ENCODE results near the gene AGBL2.
"Not testable (repeated sequence)": the region's sequence is repeated elsewhere in the genome, so short reads cannot be mapped to it uniquely, and the experiment has no call there.

Gene AGBL2

GRCh38 chr11:47688991-47689390 is 26.2 kb downstream of the AGBL2 start:
- no peak for DNase-seq (ENCODE audit: low read depth in 1 of 2, low spot score in 1 of 2)

- DNase-seq (ENCODE audit: low read depth in 1 of 2, low spot score in 1 of 2) = no peak
These were observed 27.1 kb downstream of the AGBL2 start for GRCh38 chr11:47688111-47688510.

GRCh38 chr11:47686704-47687103 is 28.5 kb downstream of the AGBL2 start:
- DNase-seq (ENCODE audit: low read depth in 1 of 2, low spot score in 1 of 2) = not testable (repeated sequence)

- no peak for DNase-seq (ENCODE audit: low read depth in 1 of 2, low spot score in 1 of 2)
These were observed 29.0 kb downstream of the AGBL2 start for GRCh38 chr11:47686151-47686550.

- DNase-seq (ENCODE audit: low read depth in 1 of 2, low spot score in 1 of 2) = no peak
These were observed 39.3 kb downstream of the AGBL2 start for GRCh38 chr11:47675851-47676250.

GRCh38 chr11:47672283-47672730 is 42.9 kb downstream of the AGBL2 start:
- DNase-seq (ENCODE audit: low read depth in 1 of 2, low spot score in 1 of 2) = no peak

GRCh38 chr11:47669856-47670255 is 45.3 kb downstream of the AGBL2 start:
- no peak for DNase-seq (ENCODE audit: low read depth in 1 of 2, low spot score in 1 of 2)

- no peak for DNase-seq (ENCODE audit: low read depth in 1 of 2, low spot score in 1 of 2)
These were observed 46.5 kb downstream of the AGBL2 start for GRCh38 chr11:47668665-47669064.

- no peak for DNase-seq (ENCODE audit: low read depth in 1 of 2, low spot score in 1 of 2)
These were observed 47.6 kb downstream of the AGBL2 start for GRCh38 chr11:47667555-47667954.

- DNase-seq (ENCODE audit: low read depth in 1 of 2, low spot score in 1 of 2) = no peak
These were observed 48.0 kb downstream of the AGBL2 start for GRCh38 chr11:47667135-47667534.

GRCh38 chr11:47664936-47665335 is 50.2 kb downstream of the AGBL2 start:
- not testable (repeated sequence) for DNase-seq (ENCODE audit: low read depth in 1 of 2, low spot score in 1 of 2)

GRCh38 chr11:47661245-47661644 is 53.9 kb downstream of the AGBL2 start:
- no peak for DNase-seq (ENCODE audit: low read depth in 1 of 2, low spot score in 1 of 2)

- DNase-seq (ENCODE audit: low read depth in 1 of 2, low spot score in 1 of 2) = no peak
These were observed 55.9 kb downstream of the AGBL2 start for GRCh38 chr11:47659276-47659675.

GRCh38 chr11:47656260-47656885 is 58.8 kb downstream of the AGBL2 start:
- DNase-seq (ENCODE audit: low read depth in 1 of 2, low spot score in 1 of 2) = no peak

- no peak for DNase-seq (ENCODE audit: low read depth in 1 of 2, low spot score in 1 of 2)
These were observed 63.2 kb downstream of the AGBL2 start for GRCh38 chr11:47651818-47652469.

- no peak for DNase-seq (ENCODE audit: low read depth in 1 of 2, low spot score in 1 of 2)
These were observed 65.9 kb downstream of the AGBL2 start for GRCh38 chr11:47649276-47649675.

GRCh38 chr11:47646019-47646418 is 69.2 kb downstream of the AGBL2 start:
- no peak for DNase-seq (ENCODE audit: low read depth in 1 of 2, low spot score in 1 of 2)

GRCh38 chr11:47645500-47645899 is 69.7 kb downstream of the AGBL2 start:
- no peak for DNase-seq (ENCODE audit: low read depth in 1 of 2, low spot score in 1 of 2)

- peak; percentile 91 to 95 for DNase-seq (ENCODE audit: low read depth in 1 of 2, low spot score in 1 of 2)
These were observed 72.9 kb downstream of the AGBL2 start, which contains the start of gene MTCH2 for GRCh38 chr11:47642099-47642855. TSS of gene MTCH2 (minus strand) at chr11:47642559. CDS start at chr11:47642465, 94 bp downstream.

GRCh38 chr11:47641600-47642098 is 73.5 kb downstream of the AGBL2 start:
- DNase-seq (ENCODE audit: low read depth in 1 of 2, low spot score in 1 of 2) = no peak

GRCh38 chr11:47640506-47640905 is 74.7 kb downstream of the AGBL2 start:
- not testable (repeated sequence) for DNase-seq (ENCODE audit: low read depth in 1 of 2, low spot score in 1 of 2)

- not testable (repeated sequence) for DNase-seq (ENCODE audit: low read depth in 1 of 2, low spot score in 1 of 2)
These were observed 78.8 kb downstream of the AGBL2 start for GRCh38 chr11:47636331-47636730.

All from activated T-helper 1 cell treated with anti-CD3 and anti-CD28 coated beads, Interleukin-2, amount 50 U/mL, for 16 hours (primary cell).